ENCODE results near the gene MORN5.

Gene MORN5

GRCh38 chr9:122214507-122214906 lies 54.8 kb downstream of the MORN5 start:
- TF ChIP-seq, protein P1, sequence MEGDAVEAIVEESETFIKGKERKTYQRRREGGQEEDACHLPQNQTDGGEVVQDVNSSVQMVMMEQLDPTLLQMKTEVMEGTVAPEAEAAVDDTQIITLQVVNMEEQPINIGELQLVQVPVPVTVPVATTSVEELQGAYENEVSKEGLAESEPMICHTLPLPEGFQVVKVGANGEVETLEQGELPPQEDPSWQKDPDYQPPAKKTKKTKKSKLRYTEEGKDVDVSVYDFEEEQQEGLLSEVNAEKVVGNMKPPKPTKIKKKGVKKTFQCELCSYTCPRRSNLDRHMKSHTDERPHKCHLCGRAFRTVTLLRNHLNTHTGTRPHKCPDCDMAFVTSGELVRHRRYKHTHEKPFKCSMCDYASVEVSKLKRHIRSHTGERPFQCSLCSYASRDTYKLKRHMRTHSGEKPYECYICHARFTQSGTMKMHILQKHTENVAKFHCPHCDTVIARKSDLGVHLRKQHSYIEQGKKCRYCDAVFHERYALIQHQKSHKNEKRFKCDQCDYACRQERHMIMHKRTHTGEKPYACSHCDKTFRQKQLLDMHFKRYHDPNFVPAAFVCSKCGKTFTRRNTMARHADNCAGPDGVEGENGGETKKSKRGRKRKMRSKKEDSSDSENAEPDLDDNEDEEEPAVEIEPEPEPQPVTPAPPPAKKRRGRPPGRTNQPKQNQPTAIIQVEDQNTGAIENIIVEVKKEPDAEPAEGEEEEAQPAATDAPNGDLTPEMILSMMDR (IDR thresholded peaks at IDR 0.05; ENCODE audit: insufficient read depth, missing control alignments): no peak
- FAIRE-seq (no peak), DNase-seq (ENCODE audit: insufficient read length, low spot score) (no peak)

DNA sequence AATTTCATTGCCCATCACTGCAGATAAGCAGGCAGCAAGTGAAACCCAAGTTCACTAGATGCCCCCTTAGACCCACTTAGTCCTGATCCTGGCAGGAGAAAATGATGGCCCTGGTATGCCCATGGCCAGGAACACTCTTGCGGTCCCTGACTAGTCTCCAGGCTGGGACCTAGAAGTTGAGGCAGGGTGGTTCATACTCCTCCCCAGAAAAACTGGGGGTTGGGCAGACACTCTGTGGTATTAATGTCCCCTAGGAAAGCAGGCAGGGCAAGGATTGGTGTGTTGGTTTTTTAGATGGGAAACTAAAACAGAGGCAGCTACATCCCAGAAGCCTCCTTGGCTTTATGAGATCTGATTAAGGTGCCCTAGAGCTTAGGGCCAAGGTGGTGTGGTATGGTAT lies 56.0 kb downstream of the MORN5 start:
- FAIRE-seq: no peak
- no peak for DNase-seq (ENCODE audit: insufficient read length, low spot score)
- TF ChIP-seq, protein P1 (IDR thresholded peaks at IDR 0.05; ENCODE audit: insufficient read depth, missing control alignments): no peak

DNA sequence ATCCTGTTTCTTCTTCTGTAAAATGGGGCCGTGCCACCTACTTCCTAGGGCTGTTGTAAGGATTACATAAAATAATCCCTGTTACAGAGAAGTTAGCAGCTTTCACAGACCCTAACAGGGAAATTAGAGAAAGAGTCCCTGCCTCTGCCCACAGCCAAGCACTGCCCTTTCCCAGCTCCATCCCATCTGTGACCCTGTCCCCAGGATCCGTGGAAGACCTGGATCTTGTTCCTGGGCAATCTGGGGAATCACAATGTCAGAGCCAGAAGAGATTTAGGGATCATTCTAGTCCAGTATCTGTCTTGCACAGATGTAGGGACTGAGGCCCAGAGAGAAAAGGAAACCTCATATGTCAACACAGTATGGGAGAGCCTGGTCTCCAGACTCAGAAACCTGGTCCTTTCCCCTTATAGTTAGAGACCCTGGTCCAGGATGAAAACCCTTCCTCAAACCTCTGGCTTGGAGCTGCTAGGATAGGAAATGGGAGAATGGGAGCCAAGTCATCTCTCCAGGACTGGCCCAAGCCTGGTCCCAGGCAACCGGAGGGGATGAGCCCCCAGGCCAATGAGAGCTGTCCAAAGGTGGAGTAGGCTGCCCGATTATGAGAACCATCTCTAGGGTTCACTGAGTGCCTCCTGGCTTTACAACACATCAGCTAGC lies 56.6 kb downstream of the MORN5 start:
- TF ChIP-seq, protein P1 (IDR thresholded peaks at IDR 0.05; ENCODE audit: insufficient read depth, missing control alignments): no peak
- FAIRE-seq (no peak), DNase-seq (ENCODE audit: insufficient read length, low spot score) (no peak)

DNA sequence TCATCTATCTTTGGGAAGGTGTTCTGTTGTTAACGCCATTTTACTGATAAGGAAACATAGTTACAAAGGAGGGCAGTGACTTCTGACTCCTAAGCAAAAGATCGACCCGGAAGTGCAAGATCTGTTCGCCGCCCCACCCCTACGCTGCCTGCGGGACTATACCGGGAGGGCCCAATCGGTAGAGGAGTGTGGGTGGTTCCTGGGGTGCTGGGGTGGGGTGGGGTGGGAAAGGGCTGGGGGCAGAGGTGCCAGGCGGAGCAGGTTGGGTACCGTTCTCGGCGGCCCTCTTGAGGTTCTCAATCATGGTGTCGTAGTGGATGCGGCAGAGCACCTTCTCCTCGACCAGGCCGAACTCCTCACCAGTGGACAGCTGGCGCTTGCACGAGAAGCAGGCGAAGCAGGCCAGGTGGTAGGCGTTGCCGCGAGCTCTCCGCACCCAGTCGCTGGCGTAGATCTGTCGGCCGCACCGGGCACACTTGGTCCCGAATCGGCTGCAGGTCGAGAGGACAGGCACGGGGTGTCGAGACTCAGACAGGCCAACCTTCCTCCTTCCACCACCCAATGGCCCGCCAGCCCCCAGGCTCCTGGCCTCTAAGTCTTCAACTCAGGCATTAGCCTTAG lies 57.2 kb downstream of the MORN5 start:
- FAIRE-seq: no peak

GRCh38 chr9:122217640-122218039 lies 57.9 kb downstream of the MORN5 start:
- DNase-seq (ENCODE audit: insufficient read length, low spot score): no peak
- no peak for FAIRE-seq
- TF ChIP-seq, protein P1 (IDR thresholded peaks at IDR 0.05; ENCODE audit: insufficient read depth, missing control alignments): no peak

More for the DNA sequence above, 57.2 kb downstream of the MORN5 start:
- TF ChIP-seq, protein P1 (IDR thresholded peaks at IDR 0.05; ENCODE audit: insufficient read depth, missing control alignments): no peak
- DNase-seq (ENCODE audit: insufficient read length, low spot score): no peak

DNA sequence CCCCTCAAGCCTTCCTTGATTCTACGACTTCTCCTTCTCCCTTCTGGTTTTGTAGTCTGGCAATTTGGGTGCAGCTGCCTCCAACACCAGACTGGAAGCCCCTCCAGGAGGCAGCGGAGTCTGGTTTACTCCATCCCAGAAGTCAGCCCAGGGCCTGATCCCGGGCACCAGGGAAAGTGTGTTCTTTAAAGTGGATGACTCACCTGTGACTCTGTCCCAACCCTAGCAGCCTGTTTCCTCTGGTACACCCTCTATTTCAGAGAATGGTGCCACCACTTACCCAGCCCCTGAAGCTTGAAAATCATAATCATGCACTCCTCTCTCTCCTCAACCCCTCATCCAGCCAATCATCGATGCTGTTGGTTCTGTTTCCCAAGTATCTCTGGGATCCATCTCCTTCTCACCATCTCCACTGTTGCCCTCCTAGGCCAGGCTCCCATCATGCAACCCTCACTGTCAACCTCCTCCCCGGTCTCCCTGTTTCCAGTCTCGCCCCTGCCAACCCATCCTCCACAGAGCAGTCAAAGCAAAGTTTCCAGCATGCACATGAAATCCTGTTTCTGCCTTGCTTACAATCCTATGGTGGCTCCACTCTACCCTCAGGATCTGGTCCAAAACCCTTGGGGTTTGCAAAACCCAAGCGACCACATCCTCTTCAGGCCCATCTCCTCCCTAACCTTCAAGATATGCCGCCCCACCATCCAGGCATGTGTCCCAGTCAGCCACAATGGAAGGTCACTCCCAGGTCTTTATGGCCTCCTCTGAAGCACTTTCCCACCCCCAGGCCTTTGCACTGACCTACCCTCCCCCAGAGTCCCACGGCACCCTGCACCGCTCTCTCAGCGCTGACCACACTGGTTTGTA lies 58.6 kb downstream of the MORN5 start:
- FAIRE-seq (no peak), DNase-seq (ENCODE audit: insufficient read length, low spot score) (no peak)
- TF ChIP-seq, protein P1 (IDR thresholded peaks at IDR 0.05; ENCODE audit: insufficient read depth, missing control alignments): no peak

Data from D721Med (cell line).